ENCODE measurements around the gene PRSS50.

PRSS50 gene

DNA sequence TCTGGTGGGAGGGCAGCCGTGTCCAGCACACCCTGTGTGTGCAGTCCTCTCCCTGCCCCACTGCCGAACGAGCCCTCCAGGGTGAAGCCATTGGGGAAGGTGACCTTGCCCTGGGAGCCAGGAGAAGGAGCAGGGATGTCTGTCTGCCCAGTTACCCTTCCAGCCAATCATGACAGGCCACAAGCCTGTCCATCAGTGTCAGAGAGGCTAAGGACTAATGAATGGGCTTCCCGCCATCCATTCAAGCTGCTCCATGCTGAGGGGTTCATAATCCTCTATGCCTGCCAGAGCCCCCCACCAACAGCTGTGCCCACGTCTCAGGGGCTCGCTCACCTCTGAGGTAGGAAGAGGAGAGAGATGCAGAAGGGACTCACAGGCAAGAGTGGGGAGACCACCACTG lies 39.4 kb downstream of the PRSS50 start:
- TF ChIP-seq, protein P1, sequence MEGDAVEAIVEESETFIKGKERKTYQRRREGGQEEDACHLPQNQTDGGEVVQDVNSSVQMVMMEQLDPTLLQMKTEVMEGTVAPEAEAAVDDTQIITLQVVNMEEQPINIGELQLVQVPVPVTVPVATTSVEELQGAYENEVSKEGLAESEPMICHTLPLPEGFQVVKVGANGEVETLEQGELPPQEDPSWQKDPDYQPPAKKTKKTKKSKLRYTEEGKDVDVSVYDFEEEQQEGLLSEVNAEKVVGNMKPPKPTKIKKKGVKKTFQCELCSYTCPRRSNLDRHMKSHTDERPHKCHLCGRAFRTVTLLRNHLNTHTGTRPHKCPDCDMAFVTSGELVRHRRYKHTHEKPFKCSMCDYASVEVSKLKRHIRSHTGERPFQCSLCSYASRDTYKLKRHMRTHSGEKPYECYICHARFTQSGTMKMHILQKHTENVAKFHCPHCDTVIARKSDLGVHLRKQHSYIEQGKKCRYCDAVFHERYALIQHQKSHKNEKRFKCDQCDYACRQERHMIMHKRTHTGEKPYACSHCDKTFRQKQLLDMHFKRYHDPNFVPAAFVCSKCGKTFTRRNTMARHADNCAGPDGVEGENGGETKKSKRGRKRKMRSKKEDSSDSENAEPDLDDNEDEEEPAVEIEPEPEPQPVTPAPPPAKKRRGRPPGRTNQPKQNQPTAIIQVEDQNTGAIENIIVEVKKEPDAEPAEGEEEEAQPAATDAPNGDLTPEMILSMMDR (conservative IDR thresholded peaks at IDR 0.05; ENCODE audit: low read length), result no peak
- no peak for DNase-seq (ENCODE audit: low read depth)
- H3K4me3 ChIP-seq (ENCODE audit: low read length), result no peak overlapping the region

DNA sequence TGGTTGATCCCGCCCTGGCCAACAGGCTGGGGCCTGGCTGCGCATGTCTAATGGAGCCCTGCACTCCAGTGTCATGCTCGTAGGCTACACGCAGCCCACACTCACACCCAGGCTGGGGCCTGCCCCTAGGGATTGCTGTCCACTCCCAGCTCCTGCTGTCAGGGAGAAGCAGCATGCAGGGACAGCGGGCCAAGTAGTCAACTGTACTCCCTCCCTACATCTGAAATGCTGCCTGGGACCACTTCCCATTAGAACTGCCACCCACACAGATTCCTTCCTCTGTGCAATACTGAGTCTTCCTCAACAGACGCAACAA lies 40.3 kb downstream of the PRSS50 start:
- H3K4me3 ChIP-seq (ENCODE audit: low read length), result no peak overlapping the region
- no peak for DNase-seq (ENCODE audit: low read depth)
- TF ChIP-seq, protein P1 (conservative IDR thresholded peaks at IDR 0.05; ENCODE audit: low read length), result no peak

DNA sequence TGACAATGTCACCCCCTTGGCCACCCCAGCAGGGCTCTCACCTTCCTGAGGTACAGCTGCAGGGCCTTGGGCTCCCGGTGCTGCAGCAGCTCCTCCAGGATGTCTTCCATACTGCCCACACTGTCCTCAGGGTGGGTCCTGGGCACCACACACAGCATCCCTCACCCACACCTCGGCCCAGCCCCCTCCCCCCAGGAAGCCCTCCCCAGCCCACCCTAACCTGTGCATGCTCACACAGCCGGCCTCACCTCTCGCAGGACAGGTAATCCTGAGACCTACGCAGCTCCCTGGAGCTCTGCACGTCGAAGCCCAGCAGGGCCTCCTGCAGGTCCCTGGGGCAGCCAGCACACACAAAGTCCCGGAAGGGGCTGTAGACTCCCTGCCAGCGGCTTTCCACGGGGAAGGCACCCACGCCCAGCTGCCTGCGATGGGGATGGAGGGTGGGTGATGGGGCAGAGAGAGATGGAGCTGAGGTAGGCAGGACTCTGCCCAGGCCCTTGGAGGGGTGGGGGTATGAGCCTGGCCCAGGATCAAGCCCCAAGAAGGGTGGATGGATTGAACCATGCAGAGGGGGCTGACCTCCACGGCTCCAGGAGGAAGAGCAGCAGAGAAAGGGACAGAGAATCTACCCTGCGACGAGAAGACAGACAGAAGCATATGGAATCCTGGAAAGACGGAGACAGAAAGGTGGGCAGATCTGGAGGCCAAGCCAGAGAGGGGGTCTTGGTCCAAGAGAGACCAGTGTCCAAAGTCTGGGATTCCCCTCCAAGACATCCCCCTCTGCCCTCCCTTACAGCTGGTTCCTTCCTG lies 40.9 kb downstream of the PRSS50 start:
- no peak for DNase-seq (ENCODE audit: low read depth)
- H3K4me3 ChIP-seq (ENCODE audit: low read length), result no peak overlapping the region
- TF ChIP-seq, protein P1 (conservative IDR thresholded peaks at IDR 0.05; ENCODE audit: low read length), result no peak

DNA sequence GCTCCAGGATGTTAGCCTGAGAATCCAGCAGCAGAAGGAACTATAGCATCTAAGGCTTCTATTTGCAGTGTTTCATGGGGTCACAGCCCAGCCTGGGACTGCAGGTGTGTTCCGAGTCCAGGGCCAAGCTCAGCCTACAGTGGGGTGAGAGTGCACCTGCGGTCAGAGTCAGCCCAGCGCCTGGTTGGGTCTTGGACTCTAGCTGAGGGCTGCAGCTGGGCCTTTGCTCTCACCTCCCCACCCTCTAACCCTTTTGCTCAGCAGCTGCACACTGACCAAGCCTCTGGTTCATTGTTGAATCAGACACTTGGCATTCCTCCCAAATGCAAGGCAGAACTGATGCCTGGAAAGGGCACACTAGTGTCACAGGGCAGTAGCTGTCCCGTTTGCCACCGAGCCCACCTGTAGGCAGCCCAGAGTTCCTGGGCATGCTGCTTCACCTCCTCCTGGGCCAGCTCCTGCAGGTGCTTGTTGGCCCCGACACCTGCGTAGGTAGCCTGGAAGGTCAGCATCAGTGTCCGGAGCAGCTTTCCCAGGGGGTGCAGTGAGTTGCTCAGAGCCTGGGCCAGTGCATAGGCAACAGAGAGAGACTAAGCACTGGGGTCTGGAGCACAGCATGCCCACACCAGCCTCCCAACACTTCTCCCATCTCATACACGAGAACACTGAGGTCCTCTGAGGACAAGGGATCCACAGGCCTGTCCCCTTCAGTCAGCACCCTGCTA lies 41.7 kb downstream of the PRSS50 start:
- TF ChIP-seq, protein P1 (conservative IDR thresholded peaks at IDR 0.05; ENCODE audit: low read length), result no peak
- DNase-seq (ENCODE audit: low read depth), result no peak
- no peak overlapping the region for H3K4me3 ChIP-seq (ENCODE audit: low read length)

DNA sequence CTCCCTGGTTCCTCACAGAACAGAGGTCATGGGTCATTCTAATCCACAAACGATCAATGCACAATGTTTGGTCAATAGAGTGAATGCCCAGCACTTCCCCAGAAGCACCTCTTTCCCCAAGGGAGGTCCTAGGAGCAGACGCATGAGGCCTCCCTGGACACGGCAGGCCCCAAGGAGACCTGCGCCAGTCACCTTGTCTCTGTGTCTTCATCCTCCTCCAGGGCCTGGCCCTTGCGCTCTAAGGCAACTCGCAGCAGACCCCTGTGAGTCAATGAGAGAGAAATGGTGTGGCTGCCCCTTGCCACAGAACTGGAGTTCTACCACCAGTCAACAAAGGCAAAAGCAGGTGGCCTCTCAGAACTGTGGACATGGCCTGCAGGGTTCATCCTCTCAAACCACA lies 42.2 kb downstream of the PRSS50 start:
- TF ChIP-seq, protein P1 (conservative IDR thresholded peaks at IDR 0.05; ENCODE audit: low read length), result no peak
- DNase-seq (ENCODE audit: low read depth), result no peak
- H3K4me3 ChIP-seq (ENCODE audit: low read length), result no peak overlapping the region

DNA sequence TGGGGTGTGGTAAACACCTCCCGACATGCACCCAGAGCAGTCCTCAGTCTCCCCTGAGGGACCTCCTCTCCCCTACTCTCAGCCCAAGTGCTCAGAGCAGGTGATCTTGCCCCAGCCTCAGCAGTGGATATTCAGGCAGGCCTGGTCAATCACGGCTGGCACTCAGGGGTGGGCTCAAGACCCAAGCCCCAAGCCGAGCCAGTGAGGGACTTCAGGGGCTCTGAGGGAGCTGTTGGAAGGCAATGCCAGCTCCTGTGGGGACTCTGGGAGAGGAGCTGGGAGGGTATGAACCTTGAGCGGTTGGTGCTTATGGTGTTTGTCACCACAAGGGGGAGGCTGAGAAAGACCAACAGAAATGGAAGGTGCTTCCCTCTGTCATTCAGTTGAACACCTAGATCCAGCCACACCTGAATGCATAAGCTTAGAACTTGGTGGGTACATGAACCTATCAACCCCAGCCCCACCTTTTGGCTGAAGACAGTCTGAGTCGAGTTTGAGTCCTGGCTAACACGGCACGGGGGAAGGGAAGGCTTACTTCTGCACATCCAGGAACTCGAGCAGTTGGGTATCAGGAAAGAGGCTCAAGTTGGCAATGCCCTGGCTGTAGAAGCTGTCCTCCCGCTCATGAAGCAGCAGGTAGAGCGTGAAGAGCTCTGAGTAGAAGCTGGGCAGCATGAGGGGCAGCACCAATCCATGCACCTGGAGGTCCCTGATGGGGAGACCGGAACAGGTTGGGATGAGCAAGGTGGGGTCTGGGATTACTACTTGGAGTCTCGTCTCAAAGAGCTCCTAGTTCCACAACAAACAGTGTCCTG lies 43.4 kb downstream of the PRSS50 start:
- DNase-seq (ENCODE audit: low read depth), result no peak
- TF ChIP-seq, protein P1 (conservative IDR thresholded peaks at IDR 0.05; ENCODE audit: low read length), result peak; percentile 29
- H3K4me3 ChIP-seq (ENCODE audit: low read length), result no peak overlapping the region
